K562 (cell line): ENCODE measurements around the gene DRAXIN. TPM values are rescaled to one million over a fixed set of nuclear protein-coding genes. Genes with fewer than 3 reads are reported as not detected.
A peak's percentile ranks its signal among the peaks of the same experiment; 100 is the strongest.

Experiments
- CHCHD3 ChIP-seq: fragments of 250-450 bp; sonication (Bioruptor Pico); IDR thresholded peaks from 2 replicates; pipeline ENCODE4 v2.1.2; 2022; ENCODE audit warnings: mild to moderate bottlenecking
- GATAD2A ChIP-seq: fragments of 450-650 bp; IDR thresholded peaks from 2 replicates; pipeline ENCODE4 v1.6.1; 2017
- HNRNPK ChIP-seq: fragments of 200-400 bp; formaldehyde crosslinking; IDR thresholded peaks from one replicate; pipeline ENCODE4 v1.6.1; 2018; ENCODE audit warnings: mild to moderate bottlenecking, low read depth, low read length; ENCODE audit not compliant: poor library complexity, severe bottlenecking
- LARP7 ChIP-seq: fragments of 450-650 bp; IDR thresholded peaks from 2 replicates; pipeline ENCODE4 v1.6.1; 2016
- SNRNP70 ChIP-seq: fragments of 200-400 bp; formaldehyde crosslinking; optimal IDR thresholded peaks from 2 replicates; pipeline ENCODE3; 2017; ENCODE audit warnings: low read depth, low read length
- STAT5B ChIP-seq: fragments of 250-450 bp; sonication (Bioruptor Pico); IDR thresholded peaks from 2 replicates; pipeline ENCODE4 v1.8.0; 2021; ENCODE audit warnings: mild to moderate bottlenecking, inconsistent platforms
- TBL1XR1 ChIP-seq, 2 experiments: IDR thresholded peaks; 2 replicates each; pipeline ENCODE4 v1.6.1; 2012; ENCODE audit warnings: improper control_type of control experiment in 2 of 2, low read length in 2 of 2, mild to moderate bottlenecking in 1 of 2
- ZBTB12 ChIP-seq: fragments of 250-450 bp; sonication (Bioruptor Pico); IDR thresholded peaks from 2 replicates; pipeline ENCODE4 v1.4.0; 2020
- ZNF431 ChIP-seq: sonication (generic); formaldehyde crosslinking; IDR thresholded peaks from 2 replicates; pipeline ENCODE4 v1.8.0; 2022; ENCODE audit warnings: mild to moderate bottlenecking, missing genetic modification reagents
- polyA plus RNA-seq, 8 experiments: library from polyadenylated mRNA; depleted of rRNA in 4 of 8; stranded (reverse) in 5 of 8; unstranded in 3 of 8; fragments of >200 nt; fragmentation: Nextera tagmentation in 2 of 8; fragmentation: Illumina TruSeq in 1 of 8; extraction: Ambion mirVana in 2 of 8; extraction: Trizol in 1 of 8; gene quantifications; 2 replicates each; pipeline versions ENCODE4 v1.2.1 to v1.2.3, GENCODE V29; 2011 to 2014; ENCODE audit warnings: inconsistent platforms in 1 of 8, missing spikeins in 1 of 8
- total RNA-seq, 7 experiments: library from RNA; depleted of rRNA in 6 of 7; stranded (reverse); fragments of >200 nt in 6 of 7; fragmentation: Illumina TruSeq in 2 of 7; extraction: Trizol in 2 of 7; gene quantifications; 2 replicates each; pipeline versions ENCODE4 v1.2.1 to v1.2.3, GENCODE V29; 2011 to 2021; ENCODE audit warnings: low replicate concordance in 1 of 7
- TF ChIP-seq, protein P1 (sequence below): fragments of 450-650 bp; IDR thresholded peaks from 2 replicates; pipeline ENCODE4 v1.6.1; 2016; ENCODE audit warnings: mild to moderate bottlenecking, moderate library complexity
- TF ChIP-seq, protein P2 (sequence below): sonication (generic); formaldehyde crosslinking; IDR thresholded peaks from 2 replicates; pipeline ENCODE4 v1.8.1; 2023; ENCODE audit warnings: mild to moderate bottlenecking, missing genetic modification reagents, moderate library complexity

The DRAXIN gene
- total and polyA plus RNA-seq, 9 of the 15 experiments (the other 6 are each of a cell fraction or from before 2014, with no cell fraction given) = 0.01 to 0.04 (median 0.01) TPM; not detected in 6

- TF ChIP-seq, protein P1, sequence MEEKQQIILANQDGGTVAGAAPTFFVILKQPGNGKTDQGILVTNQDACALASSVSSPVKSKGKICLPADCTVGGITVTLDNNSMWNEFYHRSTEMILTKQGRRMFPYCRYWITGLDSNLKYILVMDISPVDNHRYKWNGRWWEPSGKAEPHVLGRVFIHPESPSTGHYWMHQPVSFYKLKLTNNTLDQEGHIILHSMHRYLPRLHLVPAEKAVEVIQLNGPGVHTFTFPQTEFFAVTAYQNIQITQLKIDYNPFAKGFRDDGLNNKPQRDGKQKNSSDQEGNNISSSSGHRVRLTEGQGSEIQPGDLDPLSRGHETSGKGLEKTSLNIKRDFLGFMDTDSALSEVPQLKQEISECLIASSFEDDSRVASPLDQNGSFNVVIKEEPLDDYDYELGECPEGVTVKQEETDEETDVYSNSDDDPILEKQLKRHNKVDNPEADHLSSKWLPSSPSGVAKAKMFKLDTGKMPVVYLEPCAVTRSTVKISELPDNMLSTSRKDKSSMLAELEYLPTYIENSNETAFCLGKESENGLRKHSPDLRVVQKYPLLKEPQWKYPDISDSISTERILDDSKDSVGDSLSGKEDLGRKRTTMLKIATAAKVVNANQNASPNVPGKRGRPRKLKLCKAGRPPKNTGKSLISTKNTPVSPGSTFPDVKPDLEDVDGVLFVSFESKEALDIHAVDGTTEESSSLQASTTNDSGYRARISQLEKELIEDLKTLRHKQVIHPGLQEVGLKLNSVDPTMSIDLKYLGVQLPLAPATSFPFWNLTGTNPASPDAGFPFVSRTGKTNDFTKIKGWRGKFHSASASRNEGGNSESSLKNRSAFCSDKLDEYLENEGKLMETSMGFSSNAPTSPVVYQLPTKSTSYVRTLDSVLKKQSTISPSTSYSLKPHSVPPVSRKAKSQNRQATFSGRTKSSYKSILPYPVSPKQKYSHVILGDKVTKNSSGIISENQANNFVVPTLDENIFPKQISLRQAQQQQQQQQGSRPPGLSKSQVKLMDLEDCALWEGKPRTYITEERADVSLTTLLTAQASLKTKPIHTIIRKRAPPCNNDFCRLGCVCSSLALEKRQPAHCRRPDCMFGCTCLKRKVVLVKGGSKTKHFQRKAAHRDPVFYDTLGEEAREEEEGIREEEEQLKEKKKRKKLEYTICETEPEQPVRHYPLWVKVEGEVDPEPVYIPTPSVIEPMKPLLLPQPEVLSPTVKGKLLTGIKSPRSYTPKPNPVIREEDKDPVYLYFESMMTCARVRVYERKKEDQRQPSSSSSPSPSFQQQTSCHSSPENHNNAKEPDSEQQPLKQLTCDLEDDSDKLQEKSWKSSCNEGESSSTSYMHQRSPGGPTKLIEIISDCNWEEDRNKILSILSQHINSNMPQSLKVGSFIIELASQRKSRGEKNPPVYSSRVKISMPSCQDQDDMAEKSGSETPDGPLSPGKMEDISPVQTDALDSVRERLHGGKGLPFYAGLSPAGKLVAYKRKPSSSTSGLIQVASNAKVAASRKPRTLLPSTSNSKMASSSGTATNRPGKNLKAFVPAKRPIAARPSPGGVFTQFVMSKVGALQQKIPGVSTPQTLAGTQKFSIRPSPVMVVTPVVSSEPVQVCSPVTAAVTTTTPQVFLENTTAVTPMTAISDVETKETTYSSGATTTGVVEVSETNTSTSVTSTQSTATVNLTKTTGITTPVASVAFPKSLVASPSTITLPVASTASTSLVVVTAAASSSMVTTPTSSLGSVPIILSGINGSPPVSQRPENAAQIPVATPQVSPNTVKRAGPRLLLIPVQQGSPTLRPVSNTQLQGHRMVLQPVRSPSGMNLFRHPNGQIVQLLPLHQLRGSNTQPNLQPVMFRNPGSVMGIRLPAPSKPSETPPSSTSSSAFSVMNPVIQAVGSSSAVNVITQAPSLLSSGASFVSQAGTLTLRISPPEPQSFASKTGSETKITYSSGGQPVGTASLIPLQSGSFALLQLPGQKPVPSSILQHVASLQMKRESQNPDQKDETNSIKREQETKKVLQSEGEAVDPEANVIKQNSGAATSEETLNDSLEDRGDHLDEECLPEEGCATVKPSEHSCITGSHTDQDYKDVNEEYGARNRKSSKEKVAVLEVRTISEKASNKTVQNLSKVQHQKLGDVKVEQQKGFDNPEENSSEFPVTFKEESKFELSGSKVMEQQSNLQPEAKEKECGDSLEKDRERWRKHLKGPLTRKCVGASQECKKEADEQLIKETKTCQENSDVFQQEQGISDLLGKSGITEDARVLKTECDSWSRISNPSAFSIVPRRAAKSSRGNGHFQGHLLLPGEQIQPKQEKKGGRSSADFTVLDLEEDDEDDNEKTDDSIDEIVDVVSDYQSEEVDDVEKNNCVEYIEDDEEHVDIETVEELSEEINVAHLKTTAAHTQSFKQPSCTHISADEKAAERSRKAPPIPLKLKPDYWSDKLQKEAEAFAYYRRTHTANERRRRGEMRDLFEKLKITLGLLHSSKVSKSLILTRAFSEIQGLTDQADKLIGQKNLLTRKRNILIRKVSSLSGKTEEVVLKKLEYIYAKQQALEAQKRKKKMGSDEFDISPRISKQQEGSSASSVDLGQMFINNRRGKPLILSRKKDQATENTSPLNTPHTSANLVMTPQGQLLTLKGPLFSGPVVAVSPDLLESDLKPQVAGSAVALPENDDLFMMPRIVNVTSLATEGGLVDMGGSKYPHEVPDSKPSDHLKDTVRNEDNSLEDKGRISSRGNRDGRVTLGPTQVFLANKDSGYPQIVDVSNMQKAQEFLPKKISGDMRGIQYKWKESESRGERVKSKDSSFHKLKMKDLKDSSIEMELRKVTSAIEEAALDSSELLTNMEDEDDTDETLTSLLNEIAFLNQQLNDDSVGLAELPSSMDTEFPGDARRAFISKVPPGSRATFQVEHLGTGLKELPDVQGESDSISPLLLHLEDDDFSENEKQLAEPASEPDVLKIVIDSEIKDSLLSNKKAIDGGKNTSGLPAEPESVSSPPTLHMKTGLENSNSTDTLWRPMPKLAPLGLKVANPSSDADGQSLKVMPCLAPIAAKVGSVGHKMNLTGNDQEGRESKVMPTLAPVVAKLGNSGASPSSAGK = peak; percentile 19; the same call in 1 of the 2 replicates
- TF ChIP-seq LARP7 (no peak), STAT5B (CRISPR knock-in tag) (no peak), TBL1XR1 (IDR thresholded peaks at IDR 0.05; ENCODE audit: low read length in 2 of 2) (peak; percentile 20 to 41; a peak in 1 of 4 replicates), GATAD2A (no peak), ZNF431 (CRISPR knock-in tag) (no peak), HNRNPK (no peak), SNRNP70 (no peak), ZBTB12 (CRISPR knock-in tag) (no peak), CHCHD3 (no peak)
- TF ChIP-seq, protein P2, sequence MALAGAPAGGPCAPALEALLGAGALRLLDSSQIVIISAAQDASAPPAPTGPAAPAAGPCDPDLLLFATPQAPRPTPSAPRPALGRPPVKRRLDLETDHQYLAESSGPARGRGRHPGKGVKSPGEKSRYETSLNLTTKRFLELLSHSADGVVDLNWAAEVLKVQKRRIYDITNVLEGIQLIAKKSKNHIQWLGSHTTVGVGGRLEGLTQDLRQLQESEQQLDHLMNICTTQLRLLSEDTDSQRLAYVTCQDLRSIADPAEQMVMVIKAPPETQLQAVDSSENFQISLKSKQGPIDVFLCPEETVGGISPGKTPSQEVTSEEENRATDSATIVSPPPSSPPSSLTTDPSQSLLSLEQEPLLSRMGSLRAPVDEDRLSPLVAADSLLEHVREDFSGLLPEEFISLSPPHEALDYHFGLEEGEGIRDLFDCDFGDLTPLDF = no peak
Measured at GRCh38 chr1:11749203-11749689, 57.7 kb downstream of the DRAXIN start (continued).
